PC-9 (cell line): Measurements from ENCODE around the gene APOC4. TPM values are rescaled to one million over a fixed set of nuclear protein-coding genes. Genes with fewer than 3 reads are reported as not detected.

Experiments
- BruUV-seq: library from RNA; stranded (reverse); fragments of 400-500 nt; replicated peaks from 2 replicates; lab custom pipeline; 2021; lab: Mats Ljungman, UMichigan
- CTCF ChIA-PET: fragments of 300-600 bp; sonication (Branson Sonifier 250); formaldehyde crosslinking; loops from one replicate; lab custom pipeline; 2022; ENCODE audit warnings: antibody characterized with exemption; lab: Charles Lee
- POLR2A ChIA-PET: fragments of 300-600 bp; sonication (Branson Sonifier 250); formaldehyde crosslinking; loops from one replicate; lab custom pipeline; 2022; ENCODE audit warnings: antibody characterized with exemption; ENCODE audit not compliant: unreplicated experiment; lab: Charles Lee
- DNase-seq, 2 experiments: peaks; one replicate each; pipeline versions ENCODE4 v3.0.0 to v3.0.0-alpha.2; 2015 to 2022; ENCODE audit warnings: mixed read lengths in 1 of 2
- H2AFZ ChIP-seq: fragments of 200-600 bp; sonication (generic); 2 replicates; pipeline ENCODE4 v1.8.1; 2017; ENCODE audit warnings: antibody characterized with exemption
- H3F3A ChIP-seq: fragments of 200-600 bp; sonication (generic); 2 replicates; pipeline ENCODE4 v1.8.1; 2017; ENCODE audit warnings: antibody characterized with exemption, mild to moderate bottlenecking, low read depth; ENCODE audit not compliant: insufficient read depth
- H3K27ac ChIP-seq: fragments of 200-600 bp; sonication (generic); 2 replicates; pipeline ENCODE4 v1.6.1; 2016; ENCODE audit warnings: mixed run types
- H3K27me3 ChIP-seq: fragments of 200-600 bp; sonication (generic); 2 replicates; pipeline ENCODE4 v1.6.1; 2016; ENCODE audit warnings: low read depth, mixed run types; ENCODE audit not compliant: insufficient read depth
- H3K36me3 ChIP-seq: fragments of 200-600 bp; sonication (generic); 2 replicates; pipeline ENCODE4 v1.6.1; 2016; ENCODE audit warnings: low read depth, mixed run types
- H3K4me1 ChIP-seq: fragments of 200-600 bp; sonication (generic); replicated peaks from 2 replicates; pipeline ENCODE4 v1.6.1; 2016; ENCODE audit warnings: mixed run types; ENCODE audit not compliant: insufficient read depth
- H3K4me2 ChIP-seq: fragments of 200-600 bp; sonication (generic); 2 replicates; pipeline ENCODE4 v1.6.1; 2017; ENCODE audit warnings: mixed run types
- H3K4me3 ChIP-seq: fragments of 200-600 bp; sonication (generic); 2 replicates; pipeline ENCODE4 v1.6.1; 2016; ENCODE audit warnings: mixed run types
- H3K79me2 ChIP-seq: fragments of 200-600 bp; sonication (generic); 2 replicates; pipeline ENCODE4 v1.6.1; 2017; ENCODE audit warnings: low read depth, mixed run types
- H3K9me2 ChIP-seq: fragments of 200-600 bp; sonication (generic); 2 replicates; pipeline ENCODE4 v1.8.1; 2017; ENCODE audit warnings: mild to moderate bottlenecking; ENCODE audit not compliant: insufficient read depth
- H3K9me3 ChIP-seq: fragments of 200-600 bp; sonication (generic); 2 replicates; pipeline ENCODE4 v1.8.1; 2016; ENCODE audit warnings: low read depth; ENCODE audit not compliant: insufficient read depth
- H4K20me1 ChIP-seq: fragments of 200-600 bp; sonication (generic); 2 replicates; pipeline ENCODE4 v1.8.1; 2017; ENCODE audit not compliant: insufficient read depth
- CTCF ChIP-seq: fragments of 200-600 bp; sonication (generic); conservative IDR thresholded peaks from 2 replicates; pipeline ENCODE4 v1.6.1; 2017; ENCODE audit warnings: mixed run types, antibody characterized with exemption, mild to moderate bottlenecking, moderate library complexity
- EZH2 ChIP-seq: fragments of 200-600 bp; sonication (generic); IDR thresholded peaks from 2 replicates; pipeline ENCODE4 v1.8.0; 2017; ENCODE audit warnings: antibody characterized with exemption, low read depth
- intact Hi-C: fragments of 100-400 bp; cut with micrococcal nuclease; formaldehyde crosslinking; loops from one replicate; pipeline ENCODE4 v1.10.0; 2022; ENCODE audit not compliant: unreplicated experiment
- total RNA-seq: library from RNA; stranded (reverse); gene quantifications from 2 replicates; pipeline ENCODE4 v1.2.3, GENCODE V29; 2021

APOC4 gene
- total RNA-seq, 1 experiment from 2014 or later, result not detected

GRCh38 chr19:44959691-44960090, 17.7 kb downstream of the APOC4 start:
- Histone ChIP-seq H3K9me2 (no peaks in the 10 kb centered on the region), H3K4me1 (peaks cover 15% of the 10 kb centered on the region), H3K36me3 (peaks cover 5% of the 10 kb centered on the region; the same call in 1 of the 2 replicates), H4K20me1 (peaks cover 61% of the 10 kb centered on the region), H3K9me3 (no peaks in the 10 kb centered on the region), H3F3A (0 out of 2 replicates have a peak, but pooled peaks cover 5% of the 10 kb centered on the region), H3K4me3 (no peak overlapping the region), H2AFZ (no peak overlapping the region), H3K4me2 (no peak overlapping the region), H3K27me3 (no peaks in the 10 kb centered on the region), H3K27ac (no peak overlapping the region), H3K79me2 (peaks cover 60% of the 10 kb centered on the region)
- intact Hi-C loops, result loop anchor here (10.0 kb wide), 2 partner anchors 185 to 385 kb away; partner anchors contain the start of gene CBLC
- TF ChIP-seq CTCF, result no peak
- no peak for TF ChIP-seq EZH2
- POLR2A ChIA-PET, result interaction anchor here (0.6 kb wide), 1 partner anchor 575 kb away, joined by 4 read pairs; no protein-coding TSS in a partner anchor
- CTCF ChIA-PET, result no interaction called here
- no peak for DNase-seq
- no TSS peak for BruUV-seq

- intact Hi-C loops, result no loop called here
- peaks cover 12% of the 10 kb centered on the region; the same call in 1 of the 2 replicates for H3F3A ChIP-seq
- peaks cover 51% of the 10 kb centered on the region for H3K79me2 ChIP-seq
- peaks cover 12% of the 10 kb centered on the region for H3K4me1 ChIP-seq
- no peaks in the 10 kb centered on the region for H3K9me2 ChIP-seq
- no peak overlapping the region for H3K27ac ChIP-seq
- no peak overlapping the region for H2AFZ ChIP-seq
- H3K27me3 ChIP-seq, result no peaks in the 10 kb centered on the region
- BruUV-seq, result no TSS peak
- DNase-seq, result no peak
- H3K4me3 ChIP-seq, result no peak overlapping the region
- ChIA-PET CTCF (no interaction called here), POLR2A (no interaction called here)
- TF ChIP-seq EZH2 (no peak), CTCF (no peak)
- H4K20me1 ChIP-seq, result peaks cover 56% of the 10 kb centered on the region
- H3K9me3 ChIP-seq, result no peaks in the 10 kb centered on the region
- H3K4me2 ChIP-seq, result no peak overlapping the region
- H3K36me3 ChIP-seq, result peaks cover 5% of the 10 kb centered on the region; the same call in 1 of the 2 replicates
These were observed 19.1 kb downstream of the APOC4 start for GRCh38 chr19:44960906-44961728.

GRCh38 chr19:44961821-44962220, 19.8 kb downstream of the APOC4 start:
- peaks cover 5% of the 10 kb centered on the region; the same call in 1 of the 2 replicates for H3K4me1 ChIP-seq
- no peak overlapping the region for H3K4me3 ChIP-seq
- no peak overlapping the region for H3K4me2 ChIP-seq
- peaks cover 49% of the 10 kb centered on the region for H4K20me1 ChIP-seq
- no peak overlapping the region for H3K27ac ChIP-seq
- POLR2A ChIA-PET, result no interaction called here
- intact Hi-C loops, result no loop called here
- H3K9me2 ChIP-seq, result no peaks in the 10 kb centered on the region
- peaks cover 44% of the 10 kb centered on the region for H3K79me2 ChIP-seq
- TF ChIP-seq EZH2, result no peak
- no peak for TF ChIP-seq CTCF
- no peak overlapping the region for H2AFZ ChIP-seq
- peaks cover 5% of the 10 kb centered on the region; the same call in 1 of the 2 replicates for H3K36me3 ChIP-seq
- DNase-seq, result no peak
- peaks cover 12% of the 10 kb centered on the region; the same call in 1 of the 2 replicates for H3F3A ChIP-seq
- H3K27me3 ChIP-seq, result no peaks in the 10 kb centered on the region
- H3K9me3 ChIP-seq, result no peaks in the 10 kb centered on the region
- no TSS peak for BruUV-seq
- CTCF ChIA-PET, result no interaction called here
